DND-41 (cell line): ENCODE data around the gene USP9X.

ENCODE experiments used
- ATAC-seq: fragments of 200-7000 bp; cut with Tn5 transposase; 3 replicates; pipeline ENCODE4 v1.9.1; 2021; ENCODE audit warnings: low read depth; ENCODE audit not compliant: insufficient read depth
- DNase-seq: peaks from one replicate; pipeline ENCODE4 v3.0.0-alpha.2; 2020
- H2AFZ ChIP-seq: 2 replicates; pipeline ENCODE4 v1.6.0; 2012; ENCODE audit warnings: low read depth, low read length
- H3K27ac ChIP-seq: 2 replicates; pipeline ENCODE4 v1.5.1; 2012; ENCODE audit warnings: low read length, inconsistent platforms
- H3K27me3 ChIP-seq: fragments of 200-600 bp; sonication (generic); 2 replicates; pipeline ENCODE4 v1.6.0; 2012; ENCODE audit warnings: low read length, mild to moderate bottlenecking, inconsistent platforms; ENCODE audit not compliant: insufficient read depth, poor library complexity
- H3K36me3 ChIP-seq: 2 replicates; pipeline ENCODE4 v1.5.1; 2012; ENCODE audit warnings: low read length, inconsistent platforms; ENCODE audit not compliant: insufficient read depth
- H3K4me1 ChIP-seq: 2 replicates; pipeline ENCODE4 v1.5.1; 2012; ENCODE audit warnings: mild to moderate bottlenecking, low read length; ENCODE audit not compliant: insufficient read depth
- H3K4me2 ChIP-seq: 2 replicates; pipeline ENCODE4 v1.6.0; 2012; ENCODE audit warnings: mild to moderate bottlenecking, moderate library complexity, low read length, inconsistent platforms; ENCODE audit not compliant: insufficient read depth
- H3K4me3 ChIP-seq, 2 experiments: fragments of 200-600 bp in 1 of 2; shearing (Covaris generic) in 1 of 2; 2 replicates each; pipeline ENCODE4 v1.5.1; 2012 to 2016; ENCODE audit warnings: inconsistent platforms in 2 of 2, low read length in 2 of 2, mild to moderate bottlenecking in 2 of 2, low read depth in 1 of 2, moderate library complexity in 1 of 2
- H3K79me2 ChIP-seq: 2 replicates; pipeline ENCODE4 v1.6.0; 2012; ENCODE audit warnings: low read length, inconsistent platforms; ENCODE audit not compliant: insufficient read depth
- H3K9ac ChIP-seq: 2 replicates; pipeline ENCODE4 v1.6.0; 2012; ENCODE audit warnings: low read depth, mild to moderate bottlenecking, inconsistent platforms, low read length, moderate library complexity
- H3K9me3 ChIP-seq: 2 replicates; pipeline ENCODE4 v1.5.1; 2012; ENCODE audit warnings: low read length, moderate library complexity, mild to moderate bottlenecking, inconsistent platforms; ENCODE audit not compliant: insufficient read depth, severe bottlenecking
- H4K20me1 ChIP-seq: 2 replicates; pipeline ENCODE4 v1.6.0; 2012; ENCODE audit warnings: low read length; ENCODE audit not compliant: insufficient read depth
- CTCF ChIP-seq: IDR thresholded peaks from 2 replicates; pipeline ENCODE4 v1.5.1; 2012; ENCODE audit warnings: borderline replicate concordance, low read length, moderate library complexity, mild to moderate bottlenecking; ENCODE audit not compliant: poor library complexity, severe bottlenecking; ENCODE audit errors: extremely low read depth
- EZH2 ChIP-seq: IDR thresholded peaks from 3 replicates; pipeline ENCODE4 v1.6.1; 2012; ENCODE audit warnings: borderline replicate concordance, low read depth, mild to moderate bottlenecking, moderate library complexity, low read length, inconsistent platforms; ENCODE audit not compliant: severe bottlenecking

USP9X gene

DNA sequence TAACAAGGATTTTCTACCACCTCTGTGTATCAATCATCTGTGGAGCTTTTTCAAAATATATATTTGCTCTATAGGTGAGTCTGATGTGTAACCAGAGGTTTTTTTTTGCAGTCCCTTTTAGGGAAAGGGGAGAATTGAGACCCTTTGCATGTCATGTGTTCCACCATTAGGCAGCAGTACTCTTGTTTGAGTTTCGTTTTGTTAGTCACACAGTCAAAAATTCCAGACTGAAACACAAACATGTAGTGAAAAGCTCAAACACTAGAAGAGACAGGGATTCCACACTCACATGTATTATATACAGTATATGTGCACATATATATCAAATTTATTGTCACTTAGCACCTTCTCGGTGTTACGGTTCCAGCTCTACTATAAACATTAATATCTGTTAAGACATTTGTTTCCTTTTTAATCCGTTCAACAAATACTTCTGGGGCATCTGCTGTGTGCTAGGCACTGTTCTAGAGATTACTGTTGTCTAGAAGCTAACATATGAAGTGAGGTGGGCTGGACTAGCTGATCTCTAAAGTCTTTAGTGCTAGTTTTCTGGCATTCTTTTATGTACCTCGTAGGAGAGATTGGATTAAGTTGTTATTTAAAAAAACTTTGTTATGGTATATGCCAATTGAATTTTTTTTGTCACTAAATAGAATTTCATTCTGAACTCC, 5.5 kb downstream of the USP9X start:
- Histone ChIP-seq H3K4me1 (peaks cover 26% of the 10 kb centered on the region), H3K27me3 (no peaks in the 10 kb centered on the region), H3K79me2 (peaks cover 99% of the 10 kb centered on the region), H2AFZ (no peak overlapping the region), H4K20me1 (peaks cover 38% of the 10 kb centered on the region), H3K27ac (no peak overlapping the region), H3K9me3 (no peaks in the 10 kb centered on the region), H3K4me3 (no peak overlapping the region), H3K4me2 (no peak overlapping the region), H3K36me3 (peaks cover 2% of the 10 kb centered on the region; the same call in 1 of the 2 replicates), H3K9ac (no peak overlapping the region)
- ATAC-seq: no peak
- no peak for TF ChIP-seq CTCF
- TF ChIP-seq EZH2: no peak
- DNase-seq: no peak

- Histone ChIP-seq H2AFZ (no peak overlapping the region), H3K36me3 (0 out of 2 replicates have a peak, but pooled peaks cover 2% of the 10 kb centered on the region), H4K20me1 (peaks cover 36% of the 10 kb centered on the region), H3K27ac (no peak overlapping the region), H3K4me3 (no peak overlapping the region), H3K4me1 (peaks cover 17% of the 10 kb centered on the region), H3K27me3 (no peaks in the 10 kb centered on the region), H3K4me2 (no peak overlapping the region), H3K9me3 (no peaks in the 10 kb centered on the region), H3K9ac (no peak overlapping the region), H3K79me2 (peaks cover 99% of the 10 kb centered on the region)
- DNase-seq (no peak), ATAC-seq (no peak)
- TF ChIP-seq EZH2 (no peak), CTCF (no peak)
Observed at GRCh38 chrX:41092776-41093175, 7.5 kb downstream of the USP9X start.

- Histone ChIP-seq H3K4me2 (no peak overlapping the region), H3K27me3 (no peaks in the 10 kb centered on the region), H3K36me3 (0 out of 2 replicates have a peak, but pooled peaks cover 2% of the 10 kb centered on the region), H3K9ac (no peak overlapping the region), H3K4me3 (no peak overlapping the region), H2AFZ (no peak overlapping the region), H3K9me3 (no peaks in the 10 kb centered on the region), H4K20me1 (peaks cover 35% of the 10 kb centered on the region), H3K4me1 (no peaks in the 10 kb centered on the region), H3K79me2 (peaks cover 97% of the 10 kb centered on the region), H3K27ac (no peak overlapping the region)
- DNase-seq: no peak
- ATAC-seq: no peak
- TF ChIP-seq EZH2: no peak
- no peak for TF ChIP-seq CTCF
Observed at GRCh38 chrX:41095174-41095573, 9.9 kb downstream of the USP9X start.

GRCh38 chrX:41095908-41096307, 10.7 kb downstream of the USP9X start:
- Histone ChIP-seq H4K20me1 (peaks cover 31% of the 10 kb centered on the region), H3K9me3 (no peaks in the 10 kb centered on the region), H3K4me2 (no peak overlapping the region), H3K79me2 (peaks cover 97% of the 10 kb centered on the region), H2AFZ (no peak overlapping the region), H3K27ac (no peak overlapping the region), H3K9ac (no peak overlapping the region), H3K27me3 (no peaks in the 10 kb centered on the region), H3K4me1 (no peaks in the 10 kb centered on the region), H3K4me3 (no peak overlapping the region), H3K36me3 (0 out of 2 replicates have a peak, but pooled peaks cover 2% of the 10 kb centered on the region)
- no peak for TF ChIP-seq CTCF
- no peak for TF ChIP-seq EZH2
- ATAC-seq (no peak), DNase-seq (no peak)
